GM19240 (cell line): ENCODE measurements around the gene DNM2.
"Not testable (repeated sequence)": the region's sequence is repeated elsewhere in the genome, so short reads cannot be mapped to it uniquely, and the experiment has no call there.

Experiments used
- DNase-seq: peaks from one replicate; pipeline ENCODE4 v3.0.0; 2011; ENCODE audit warnings: low spot score; ENCODE audit not compliant: insufficient read length

The DNM2 gene

GRCh38 chr19:10724573-10725071 lies 6.7 kb downstream of the DNM2 start:
- DNase-seq: no peak

- DNase-seq: no peak
Observed at GRCh38 chr19:10725415-10725814, 7.5 kb downstream of the DNM2 start.

GRCh38 chr19:10726268-10726667 lies 8.4 kb downstream of the DNM2 start:
- no peak for DNase-seq

- no peak for DNase-seq
Observed at GRCh38 chr19:10727685-10728201, 9.9 kb downstream of the DNM2 start.

- DNase-seq: no peak
Observed at GRCh38 chr19:10729411-10729810, 11.5 kb downstream of the DNM2 start.

GRCh38 chr19:10730932-10731331 lies 13.1 kb downstream of the DNM2 start:
- no peak for DNase-seq

GRCh38 chr19:10735741-10736140 lies 17.9 kb downstream of the DNM2 start:
- DNase-seq: no peak

GRCh38 chr19:10736189-10736588 lies 18.3 kb downstream of the DNM2 start:
- DNase-seq: no peak

- no peak for DNase-seq
Observed at GRCh38 chr19:10736916-10737551, 19.2 kb downstream of the DNM2 start.

GRCh38 chr19:10737722-10738121 lies 19.8 kb downstream of the DNM2 start:
- no peak for DNase-seq

GRCh38 chr19:10740798-10741197 lies 22.9 kb downstream of the DNM2 start:
- no peak for DNase-seq

GRCh38 chr19:10742476-10742875 lies 24.6 kb downstream of the DNM2 start:
- no peak for DNase-seq

- no peak for DNase-seq
Observed at GRCh38 chr19:10744253-10744798, 26.4 kb downstream of the DNM2 start.

- no peak for DNase-seq
Observed at GRCh38 chr19:10744801-10745293, 27.0 kb downstream of the DNM2 start.

GRCh38 chr19:10746437-10746836 lies 28.6 kb downstream of the DNM2 start:
- not testable (repeated sequence) for DNase-seq

GRCh38 chr19:10747271-10747670 lies 29.4 kb downstream of the DNM2 start:
- DNase-seq: no peak

GRCh38 chr19:10747674-10748073 lies 29.8 kb downstream of the DNM2 start:
- DNase-seq: no peak

- no peak for DNase-seq
Observed at GRCh38 chr19:10748195-10748926, 30.5 kb downstream of the DNM2 start.

GRCh38 chr19:10748927-10749434 lies 31.1 kb downstream of the DNM2 start:
- DNase-seq: no peak

- no peak for DNase-seq
Observed at GRCh38 chr19:10749435-10750384, 31.8 kb downstream of the DNM2 start.
